MM.1S (cell line): ENCODE results near the gene ADGRD1.

Experiments used
- EZH2 ChIP-seq: fragments of 300-600 bp; sonication (generic); optimal IDR thresholded peaks from 2 replicates; pipeline ENCODE3; 2017; ENCODE audit warnings: low read depth, mild to moderate bottlenecking, antibody characterized with exemption, low read length, mixed read lengths
- TF ChIP-seq, protein P1 (sequence below): fragments of 300-600 bp; sonication (generic); IDR thresholded peaks from 2 replicates; pipeline ENCODE4 v1.5.1; 2016; ENCODE audit warnings: antibody characterized with exemption, low read length, mixed read lengths

DNA sequence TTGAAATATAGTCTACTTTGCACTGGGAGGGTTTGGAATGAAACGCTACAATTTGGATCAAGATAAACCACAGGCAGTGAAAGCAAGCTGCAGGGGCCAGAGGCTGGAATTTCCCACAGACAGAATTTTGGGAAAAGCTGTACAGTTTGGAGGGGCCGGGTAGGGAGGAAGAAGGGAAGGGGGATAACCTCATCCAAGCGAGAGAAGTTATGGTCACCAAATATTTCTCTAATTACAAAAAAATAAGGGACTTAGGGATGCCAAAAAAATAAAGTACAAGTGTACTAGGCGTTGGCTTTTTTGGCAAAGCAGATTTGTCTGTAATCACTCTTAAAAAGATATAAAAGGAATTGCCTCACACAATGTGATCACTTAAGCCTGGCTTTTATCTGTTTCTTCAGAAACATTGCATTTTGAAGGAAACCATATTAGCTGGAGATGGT, 31.2 kb upstream of the ADGRD1 start:
- TF ChIP-seq, protein P1, sequence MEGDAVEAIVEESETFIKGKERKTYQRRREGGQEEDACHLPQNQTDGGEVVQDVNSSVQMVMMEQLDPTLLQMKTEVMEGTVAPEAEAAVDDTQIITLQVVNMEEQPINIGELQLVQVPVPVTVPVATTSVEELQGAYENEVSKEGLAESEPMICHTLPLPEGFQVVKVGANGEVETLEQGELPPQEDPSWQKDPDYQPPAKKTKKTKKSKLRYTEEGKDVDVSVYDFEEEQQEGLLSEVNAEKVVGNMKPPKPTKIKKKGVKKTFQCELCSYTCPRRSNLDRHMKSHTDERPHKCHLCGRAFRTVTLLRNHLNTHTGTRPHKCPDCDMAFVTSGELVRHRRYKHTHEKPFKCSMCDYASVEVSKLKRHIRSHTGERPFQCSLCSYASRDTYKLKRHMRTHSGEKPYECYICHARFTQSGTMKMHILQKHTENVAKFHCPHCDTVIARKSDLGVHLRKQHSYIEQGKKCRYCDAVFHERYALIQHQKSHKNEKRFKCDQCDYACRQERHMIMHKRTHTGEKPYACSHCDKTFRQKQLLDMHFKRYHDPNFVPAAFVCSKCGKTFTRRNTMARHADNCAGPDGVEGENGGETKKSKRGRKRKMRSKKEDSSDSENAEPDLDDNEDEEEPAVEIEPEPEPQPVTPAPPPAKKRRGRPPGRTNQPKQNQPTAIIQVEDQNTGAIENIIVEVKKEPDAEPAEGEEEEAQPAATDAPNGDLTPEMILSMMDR: no peak
- TF ChIP-seq EZH2: no peak
